ENCODE data around the gene PEMT. TPM values are rescaled to one million over a fixed set of nuclear protein-coding genes. Genes with fewer than 3 reads are reported as not detected.

Gene PEMT
- total RNA-seq, 1 experiment from 2014 or later: 27.0 TPM

GRCh38 chr17:17567631-17568030 lies 23.9 kb downstream of the PEMT start:
- H3K9me3 ChIP-seq (ENCODE audit: control insufficient read depth, insufficient read depth, low read depth, low read length): no peaks in the 10 kb centered on the region
- no peak overlapping the region for H3K4me3 ChIP-seq (ENCODE audit: low read depth in 2 of 2, low read length in 2 of 2)
- H3K27ac ChIP-seq (ENCODE audit: low read length): no peak overlapping the region
- no peak for DNase-seq (ENCODE audit: low read depth, low spot score)
- TF ChIP-seq SIN3A (IDR thresholded peaks at IDR 0.05; ENCODE audit: borderline replicate concordance, insufficient read depth, low read depth, low read length) (no peak), CTCF (IDR thresholded peaks at IDR 0.05) (no peak), TCF7L2 (IDR thresholded peaks at IDR 0.05; ENCODE audit: low read depth, low read length) (no peak), POLR2AphosphoS5 (IDR thresholded peaks at IDR 0.05; ENCODE audit: low read depth, low read length) (no peak), REST (IDR thresholded peaks at IDR 0.05; ENCODE audit: insufficient read depth in 1 of 2, low read depth in 2 of 2, low read length in 1 of 2) (no peak)
- no peak for ATAC-seq
- ChIA-PET POLR2A (interaction anchor here (0.6 kb wide), 1 partner anchor 75 kb away, joined by 4 read pairs; no protein-coding TSS in a partner anchor), CTCF (interaction anchor here (1.7 kb wide), 1 partner anchor 71 kb away, joined by 12 read pairs; the partner anchor contains the start of gene RASD1)
- H3K36me3 ChIP-seq (ENCODE audit: control insufficient read depth, insufficient read depth, low read length): no peaks in the 10 kb centered on the region
- H3K27me3 ChIP-seq (ENCODE audit: control insufficient read depth, insufficient read depth, low read length): no peaks in the 10 kb centered on the region
- intact Hi-C loops (cut with micrococcal nuclease; ENCODE audit: unreplicated experiment) (loop anchor here (5.0 kb wide), 1 partner anchor 70 kb away; the partner anchor contains the start of gene RASD1), in situ Hi-C loops (cut with HindIII; ENCODE audit: low pct_unique_long_range_greater_than_20kb, low sequenced_read_pairs) (no loop called here)
- no peaks in the 10 kb centered on the region for H3K4me1 ChIP-seq (ENCODE audit: control insufficient read depth, insufficient read depth, low read length)
- no TSS peak for BruUV-seq (replicated peaks)

GRCh38 chr17:17566896-17567513 lies 24.5 kb downstream of the PEMT start:
- no peak for TF ChIP-seq REST (IDR thresholded peaks at IDR 0.05; ENCODE audit: insufficient read depth in 1 of 2, low read depth in 2 of 2, low read length in 1 of 2)
- no peak for TF ChIP-seq POLR2AphosphoS5 (IDR thresholded peaks at IDR 0.05; ENCODE audit: low read depth, low read length)
- no peak for TF ChIP-seq CTCF (IDR thresholded peaks at IDR 0.05)
- no peak for TF ChIP-seq TCF7L2 (IDR thresholded peaks at IDR 0.05; ENCODE audit: low read depth, low read length)
- TF ChIP-seq SIN3A (IDR thresholded peaks at IDR 0.05; ENCODE audit: borderline replicate concordance, insufficient read depth, low read depth, low read length): no peak
- H3K4me1 ChIP-seq (ENCODE audit: control insufficient read depth, insufficient read depth, low read length): no peaks in the 10 kb centered on the region
- H3K9me3 ChIP-seq (ENCODE audit: control insufficient read depth, insufficient read depth, low read depth, low read length): no peaks in the 10 kb centered on the region
- H3K36me3 ChIP-seq (ENCODE audit: control insufficient read depth, insufficient read depth, low read length): no peaks in the 10 kb centered on the region
- no peak for ATAC-seq
- ChIA-PET POLR2A (interaction anchor here (0.6 kb wide), 1 partner anchor 76 kb away, joined by 4 read pairs; no protein-coding TSS in a partner anchor), CTCF (interaction anchor here (1.7 kb wide), 1 partner anchor 70 kb away, joined by 12 read pairs; the partner anchor contains the start of gene RASD1)
- H3K27me3 ChIP-seq (ENCODE audit: control insufficient read depth, insufficient read depth, low read length): no peaks in the 10 kb centered on the region
- in situ Hi-C loops (cut with HindIII; ENCODE audit: low pct_unique_long_range_greater_than_20kb, low sequenced_read_pairs) (no loop called here), intact Hi-C loops (cut with micrococcal nuclease; ENCODE audit: unreplicated experiment) (loop anchor here (5.0 kb wide), 1 partner anchor 70 kb away; the partner anchor contains the start of gene RASD1)
- no peak overlapping the region for H3K27ac ChIP-seq (ENCODE audit: low read length)
- no peak overlapping the region for H3K4me3 ChIP-seq (ENCODE audit: low read depth in 2 of 2, low read length in 2 of 2)
- no peak for DNase-seq (ENCODE audit: low read depth, low spot score)
- BruUV-seq (replicated peaks): no TSS peak

Data from Panc1 (cell line).